ENCODE measurements around the gene RAB12.
"Not testable (repeated sequence)": the region's sequence is repeated elsewhere in the genome, so short reads cannot be mapped to it uniquely, and the experiment has no call there.

The RAB12 gene

GRCh38 chr18:8639762-8640161 lies 30.5 kb downstream of the RAB12 start:
- Histone ChIP-seq H3K27me3 (ENCODE audit: low read length) (no peaks in the 10 kb centered on the region), H3K4me2 (ENCODE audit: low read depth, low read length, poor library complexity, severe bottlenecking) (no peak overlapping the region), H3K9me2 (replicated peaks; ENCODE audit: insufficient read depth, low read length) (no peaks in the 10 kb centered on the region), H4K20me1 (ENCODE audit: low read depth, low read length) (no peaks in the 10 kb centered on the region), H3K36me3 (ENCODE audit: low read length) (peaks cover 15% of the 10 kb centered on the region; the same call in 1 of the 2 replicates), H3F3A (ENCODE audit: insufficient read depth) (no peaks in the 10 kb centered on the region), H3K27ac (ENCODE audit: low read depth, low read length) (no peak overlapping the region), H3K79me2 (ENCODE audit: insufficient read depth, low read length) (no peaks in the 10 kb centered on the region), H3K4me3 (ENCODE audit: insufficient read depth, low read length, poor library complexity, severe bottlenecking) (no peak overlapping the region), H3K9me3 (ENCODE audit: insufficient read depth, low read length) (no peaks in the 10 kb centered on the region), H3K9ac (ENCODE audit: low read length) (no peak overlapping the region), H2AFZ (ENCODE audit: low read depth, low read length, severe bottlenecking) (no peak overlapping the region)
- TF ChIP-seq CTCF (IDR thresholded peaks at IDR 0.05; ENCODE audit: insufficient read depth, low read length, poor library complexity, severe bottlenecking), result no peak
- TF ChIP-seq EZH2phosphoT487 (conservative IDR thresholded peaks at IDR 0.05; ENCODE audit: low read length), result no peak

GRCh38 chr18:8643326-8643878 lies 34.2 kb downstream of the RAB12 start:
- H3K4me2 ChIP-seq (ENCODE audit: low read depth, low read length, poor library complexity, severe bottlenecking), result no peak overlapping the region
- no peaks in the 10 kb centered on the region for H3K9me3 ChIP-seq (ENCODE audit: insufficient read depth, low read length)
- no peaks in the 10 kb centered on the region for H3F3A ChIP-seq (ENCODE audit: insufficient read depth)
- H3K4me3 ChIP-seq (ENCODE audit: insufficient read depth, low read length, poor library complexity, severe bottlenecking), result no peak overlapping the region
- no peak overlapping the region for H3K27ac ChIP-seq (ENCODE audit: low read depth, low read length)
- TF ChIP-seq EZH2phosphoT487 (conservative IDR thresholded peaks at IDR 0.05; ENCODE audit: low read length) (no peak), CTCF (IDR thresholded peaks at IDR 0.05; ENCODE audit: insufficient read depth, low read length, poor library complexity, severe bottlenecking) (no peak)
- no peaks in the 10 kb centered on the region for H3K27me3 ChIP-seq (ENCODE audit: low read length)
- no peaks in the 10 kb centered on the region for H4K20me1 ChIP-seq (ENCODE audit: low read depth, low read length)
- no peak overlapping the region for H2AFZ ChIP-seq (ENCODE audit: low read depth, low read length, severe bottlenecking)
- H3K9me2 ChIP-seq (replicated peaks; ENCODE audit: insufficient read depth, low read length), result no peaks in the 10 kb centered on the region
- H3K79me2 ChIP-seq (ENCODE audit: insufficient read depth, low read length), result no peaks in the 10 kb centered on the region
- H3K36me3 ChIP-seq (ENCODE audit: low read length), result peaks cover 10% of the 10 kb centered on the region; the same call in 1 of the 2 replicates
- H3K9ac ChIP-seq (ENCODE audit: low read length), result no peak overlapping the region

GRCh38 chr18:8647359-8647758 lies 38.1 kb downstream of the RAB12 start:
- not testable (repeated sequence) for H4K20me1 ChIP-seq (ENCODE audit: low read depth, low read length); H3K4me2 ChIP-seq (ENCODE audit: low read depth, low read length, poor library complexity, severe bottlenecking); H3K9ac ChIP-seq (ENCODE audit: low read length); H3K9me3 ChIP-seq (ENCODE audit: insufficient read depth, low read length); H3F3A ChIP-seq (ENCODE audit: insufficient read depth); H3K36me3 ChIP-seq (ENCODE audit: low read length); H2AFZ ChIP-seq (ENCODE audit: low read depth, low read length, severe bottlenecking); H3K27ac ChIP-seq (ENCODE audit: low read depth, low read length); H3K4me3 ChIP-seq (ENCODE audit: insufficient read depth, low read length, poor library complexity, severe bottlenecking); H3K79me2 ChIP-seq (ENCODE audit: insufficient read depth, low read length); H3K9me2 ChIP-seq (replicated peaks; ENCODE audit: insufficient read depth, low read length); H3K27me3 ChIP-seq (ENCODE audit: low read length)

- not testable (repeated sequence) for H3K9me3 ChIP-seq (ENCODE audit: insufficient read depth, low read length); H3K36me3 ChIP-seq (ENCODE audit: low read length); H2AFZ ChIP-seq (ENCODE audit: low read depth, low read length, severe bottlenecking); H3K4me3 ChIP-seq (ENCODE audit: insufficient read depth, low read length, poor library complexity, severe bottlenecking); H3K27ac ChIP-seq (ENCODE audit: low read depth, low read length); H4K20me1 ChIP-seq (ENCODE audit: low read depth, low read length); H3F3A ChIP-seq (ENCODE audit: insufficient read depth); H3K27me3 ChIP-seq (ENCODE audit: low read length); H3K9ac ChIP-seq (ENCODE audit: low read length); H3K4me2 ChIP-seq (ENCODE audit: low read depth, low read length, poor library complexity, severe bottlenecking); H3K79me2 ChIP-seq (ENCODE audit: insufficient read depth, low read length); H3K9me2 ChIP-seq (replicated peaks; ENCODE audit: insufficient read depth, low read length)
Observed at GRCh38 chr18:8651478-8652261, 42.4 kb downstream of the RAB12 start.
